Neural cell (in vitro differentiated cells): ENCODE data around the gene HMGCL.
"Not testable (repeated sequence)": the region's sequence is repeated elsewhere in the genome, so short reads cannot be mapped to it uniquely, and the experiment has no call there.

Source experiments
- CTCF ChIP-seq: fragments of 450-650 bp; IDR thresholded peaks from 2 replicates; pipeline ENCODE4 v1.5.1; 2014; ENCODE audit warnings: antibody characterized with exemption, mild to moderate bottlenecking, moderate library complexity; ENCODE audit not compliant: poor library complexity, severe bottlenecking
- EZH2 ChIP-seq: fragments of 200-600, 300-800 bp; shearing (Covaris generic), sonication (generic); IDR thresholded peaks from 2 replicates; pipeline ENCODE4 v1.6.1; 2014; ENCODE audit warnings: antibody characterized with exemption, low read length, borderline replicate concordance, mild to moderate bottlenecking; ENCODE audit not compliant: insufficient read depth, poor library complexity, severe bottlenecking
- RAD21 ChIP-seq: fragments of 450-650 bp; conservative IDR thresholded peaks from 2 replicates; pipeline ENCODE4 v1.6.1; 2014; ENCODE audit warnings: antibody characterized with exemption, mild to moderate bottlenecking, moderate library complexity
- TAF1 ChIP-seq: IDR thresholded peaks from 2 replicates; pipeline ENCODE4 v1.6.1; 2012; ENCODE audit warnings: low read depth

- not testable (repeated sequence) for TF ChIP-seq CTCF, RAD21, EZH2, TAF1
Observed at GRCh38 chr1:23794732-23795182, 30.5 kb downstream of the HMGCL start.
